Esophagus squamous epithelium (tissue), 4 donors: ENCODE data around the gene CDON.

Experiments
- POLR2A ChIP-seq, 4 donors: fragments of 450-650 bp; IDR thresholded peaks; one replicate each; pipeline ENCODE4 v1.6.1; 2017; ENCODE audit warnings: antibody characterized with exemption in 4 of 4, mild to moderate bottlenecking in 4 of 4, moderate library complexity in 3 of 4
- TF ChIP-seq, protein P1 (sequence below), 6 experiments: fragments of 450-650 bp in 4 of 6; fragments of 200-600 bp in 2 of 6; sonication (generic) in 2 of 6; IDR thresholded peaks; one replicate each; pipeline ENCODE4 v1.5.1; 2016 to 2019; ENCODE audit warnings: antibody characterized with exemption in 6 of 6, mild to moderate bottlenecking in 4 of 6, moderate library complexity in 4 of 6

DNA sequence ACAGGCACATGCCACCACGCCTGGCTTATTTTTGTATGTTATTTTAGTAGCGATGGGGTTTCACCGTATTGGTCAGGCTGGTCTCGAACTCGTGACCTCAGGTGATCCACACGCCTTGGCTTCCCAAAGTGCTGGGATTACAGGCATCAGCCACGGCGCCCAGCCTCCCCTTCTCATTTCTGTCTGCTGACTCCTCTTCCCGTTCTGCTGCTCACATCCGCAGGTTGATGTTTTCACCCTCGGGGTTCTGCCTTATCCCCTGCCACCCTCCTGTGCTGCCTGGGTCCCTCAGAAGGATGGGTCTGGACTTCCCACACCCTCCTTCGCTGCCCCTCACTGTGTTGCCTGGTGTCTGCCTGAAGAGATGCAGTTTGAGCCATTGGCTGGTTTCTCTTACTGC lies 136.0 kb downstream of the CDON start:
- TF ChIP-seq, protein P1, sequence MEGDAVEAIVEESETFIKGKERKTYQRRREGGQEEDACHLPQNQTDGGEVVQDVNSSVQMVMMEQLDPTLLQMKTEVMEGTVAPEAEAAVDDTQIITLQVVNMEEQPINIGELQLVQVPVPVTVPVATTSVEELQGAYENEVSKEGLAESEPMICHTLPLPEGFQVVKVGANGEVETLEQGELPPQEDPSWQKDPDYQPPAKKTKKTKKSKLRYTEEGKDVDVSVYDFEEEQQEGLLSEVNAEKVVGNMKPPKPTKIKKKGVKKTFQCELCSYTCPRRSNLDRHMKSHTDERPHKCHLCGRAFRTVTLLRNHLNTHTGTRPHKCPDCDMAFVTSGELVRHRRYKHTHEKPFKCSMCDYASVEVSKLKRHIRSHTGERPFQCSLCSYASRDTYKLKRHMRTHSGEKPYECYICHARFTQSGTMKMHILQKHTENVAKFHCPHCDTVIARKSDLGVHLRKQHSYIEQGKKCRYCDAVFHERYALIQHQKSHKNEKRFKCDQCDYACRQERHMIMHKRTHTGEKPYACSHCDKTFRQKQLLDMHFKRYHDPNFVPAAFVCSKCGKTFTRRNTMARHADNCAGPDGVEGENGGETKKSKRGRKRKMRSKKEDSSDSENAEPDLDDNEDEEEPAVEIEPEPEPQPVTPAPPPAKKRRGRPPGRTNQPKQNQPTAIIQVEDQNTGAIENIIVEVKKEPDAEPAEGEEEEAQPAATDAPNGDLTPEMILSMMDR (IDR thresholded peaks at IDR 0.05): no peak
- no peak for TF ChIP-seq POLR2A (IDR thresholded peaks at IDR 0.05)
